Mammary epithelial cell (primary cell): ENCODE results near the gene ACVR1B.

Source experiments
- EZH2 ChIP-seq: IDR thresholded peaks from 2 replicates; pipeline ENCODE4 v1.6.1; 2012; ENCODE audit warnings: low read length, inconsistent platforms, borderline replicate concordance
- TF ChIP-seq, protein P1 (sequence below), 2 donors: IDR thresholded peaks in 1 of 2; conservative IDR thresholded peaks in 1 of 2; 2 replicates each; pipeline ENCODE4 v1.5.1; 2011 to 2012; ENCODE audit warnings: inconsistent platforms in 2 of 2, low read length in 2 of 2, mild to moderate bottlenecking in 2 of 2, control low read depth in 1 of 2, low read depth in 1 of 2; ENCODE audit not compliant: insufficient read depth in 1 of 2; ENCODE audit errors: extremely low read depth in 1 of 2

- TF ChIP-seq, protein P1, sequence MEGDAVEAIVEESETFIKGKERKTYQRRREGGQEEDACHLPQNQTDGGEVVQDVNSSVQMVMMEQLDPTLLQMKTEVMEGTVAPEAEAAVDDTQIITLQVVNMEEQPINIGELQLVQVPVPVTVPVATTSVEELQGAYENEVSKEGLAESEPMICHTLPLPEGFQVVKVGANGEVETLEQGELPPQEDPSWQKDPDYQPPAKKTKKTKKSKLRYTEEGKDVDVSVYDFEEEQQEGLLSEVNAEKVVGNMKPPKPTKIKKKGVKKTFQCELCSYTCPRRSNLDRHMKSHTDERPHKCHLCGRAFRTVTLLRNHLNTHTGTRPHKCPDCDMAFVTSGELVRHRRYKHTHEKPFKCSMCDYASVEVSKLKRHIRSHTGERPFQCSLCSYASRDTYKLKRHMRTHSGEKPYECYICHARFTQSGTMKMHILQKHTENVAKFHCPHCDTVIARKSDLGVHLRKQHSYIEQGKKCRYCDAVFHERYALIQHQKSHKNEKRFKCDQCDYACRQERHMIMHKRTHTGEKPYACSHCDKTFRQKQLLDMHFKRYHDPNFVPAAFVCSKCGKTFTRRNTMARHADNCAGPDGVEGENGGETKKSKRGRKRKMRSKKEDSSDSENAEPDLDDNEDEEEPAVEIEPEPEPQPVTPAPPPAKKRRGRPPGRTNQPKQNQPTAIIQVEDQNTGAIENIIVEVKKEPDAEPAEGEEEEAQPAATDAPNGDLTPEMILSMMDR (conservative IDR thresholded peaks at IDR 0.05 in 1 of 2, IDR thresholded peaks at IDR 0.05 in 1 of 2; ENCODE audit: extremely low read depth in 1 of 2, insufficient read depth in 1 of 2, low read depth in 1 of 2, low read length in 2 of 2) = no peak
- no peak for TF ChIP-seq EZH2
Observed at GRCh38 chr12:52024845-52025230, 73.3 kb downstream of the ACVR1B start.
